ENCODE measurements around the gene PEDS1. TPM values are rescaled to one million over a fixed set of nuclear protein-coding genes. Genes with fewer than 3 reads are reported as not detected.
A peak's percentile ranks its signal among the peaks of the same experiment; 100 is the strongest.

Gene PEDS1
- total RNA-seq, 2 donors from 2014 or later = 21.2 to 34.3 TPM

- Histone ChIP-seq H3K36me3 (no peaks in the 10 kb centered on the region), H3K27me3 (replicated peaks; ENCODE audit: insufficient read depth) (no peaks in the 10 kb centered on the region), H3K27ac (peak overlapping the region; percentile 69 to 77), H3K9me3 (no peaks in the 10 kb centered on the region), H3K4me3 (peak overlapping the region; percentile 96), H3K4me1 (ENCODE audit: control insufficient read depth in 1 of 2, low read depth in 2 of 2) (peaks cover 22 to 46% of the 10 kb centered on the region in 2 donors)
- ATAC-seq (ENCODE audit: insufficient number of reproducible peaks, low FRiP score, low read depth) (no peak), DNase-seq (ENCODE audit: low spot score) (no peak)
- TF ChIP-seq CTCF (IDR thresholded peaks at IDR 0.05) = no peak
Measured at GRCh38 chr20:50152394-50153152, 950 bp downstream of the PEDS1 start.

- ATAC-seq (ENCODE audit: insufficient number of reproducible peaks, low FRiP score, low read depth) (no peak), DNase-seq (ENCODE audit: low spot score) (no peak)
- H3K4me1 ChIP-seq (ENCODE audit: control insufficient read depth in 1 of 2, low read depth in 2 of 2) = peaks cover 30 to 52% of the 10 kb centered on the region in 2 donors
- H3K27ac ChIP-seq = no peak overlapping the region
- H3K9me3 ChIP-seq = no peaks in the 10 kb centered on the region
- no peaks in the 10 kb centered on the region for H3K27me3 ChIP-seq (replicated peaks; ENCODE audit: insufficient read depth)
- peak overlapping the region; percentile 96 for H3K4me3 ChIP-seq
- no peak for TF ChIP-seq CTCF (IDR thresholded peaks at IDR 0.05)
- no peaks in the 10 kb centered on the region for H3K36me3 ChIP-seq
Measured at GRCh38 chr20:50151034-50151743, 2.3 kb downstream of the PEDS1 start.

GRCh38 chr20:50149481-50150254, 3.9 kb downstream of the PEDS1 start:
- H3K9me3 ChIP-seq = no peaks in the 10 kb centered on the region
- H3K4me1 ChIP-seq (ENCODE audit: control insufficient read depth in 1 of 2, low read depth in 2 of 2) = peaks cover 33 to 52% of the 10 kb centered on the region in 2 donors
- no peak overlapping the region for H3K4me3 ChIP-seq
- no peak overlapping the region for H3K27ac ChIP-seq
- no peak for DNase-seq (ENCODE audit: low spot score)
- TF ChIP-seq CTCF (IDR thresholded peaks at IDR 0.05) = no peak
- no peaks in the 10 kb centered on the region for H3K27me3 ChIP-seq (replicated peaks; ENCODE audit: insufficient read depth)
- ATAC-seq (ENCODE audit: insufficient number of reproducible peaks, low FRiP score, low read depth) = no peak
- H3K36me3 ChIP-seq = no peaks in the 10 kb centered on the region

GRCh38 chr20:50146732-50147662, 6.5 kb downstream of the PEDS1 start:
- H3K27ac ChIP-seq = peak overlapping the region; percentile 36 to 52
- no peak for ATAC-seq (ENCODE audit: insufficient number of reproducible peaks, low FRiP score, low read depth)
- H3K27me3 ChIP-seq (replicated peaks; ENCODE audit: insufficient read depth) = no peaks in the 10 kb centered on the region
- no peaks in the 10 kb centered on the region for H3K9me3 ChIP-seq
- peaks cover 8% of the 10 kb centered on the region for H3K36me3 ChIP-seq
- no peak overlapping the region for H3K4me3 ChIP-seq
- H3K4me1 ChIP-seq (ENCODE audit: control insufficient read depth in 1 of 2, low read depth in 2 of 2) = peaks cover 26 to 41% of the 10 kb centered on the region in 2 donors
- no peak for DNase-seq (ENCODE audit: low spot score)
- TF ChIP-seq CTCF (IDR thresholded peaks at IDR 0.05) = no peak
